Measurements from ENCODE around the gene RPUSD2.

The RPUSD2 gene

GRCh38 chr15:40618906-40619305 lies 49.8 kb downstream of the RPUSD2 start:
- DNase-seq (ENCODE audit: low read depth, low spot score), result no peak

GRCh38 chr15:40623361-40623760 lies 54.3 kb downstream of the RPUSD2 start:
- no peak for DNase-seq (ENCODE audit: low read depth, low spot score)

Data from ELF-1 (cell line).